ENCODE results near the gene MYDGF.

DNA sequence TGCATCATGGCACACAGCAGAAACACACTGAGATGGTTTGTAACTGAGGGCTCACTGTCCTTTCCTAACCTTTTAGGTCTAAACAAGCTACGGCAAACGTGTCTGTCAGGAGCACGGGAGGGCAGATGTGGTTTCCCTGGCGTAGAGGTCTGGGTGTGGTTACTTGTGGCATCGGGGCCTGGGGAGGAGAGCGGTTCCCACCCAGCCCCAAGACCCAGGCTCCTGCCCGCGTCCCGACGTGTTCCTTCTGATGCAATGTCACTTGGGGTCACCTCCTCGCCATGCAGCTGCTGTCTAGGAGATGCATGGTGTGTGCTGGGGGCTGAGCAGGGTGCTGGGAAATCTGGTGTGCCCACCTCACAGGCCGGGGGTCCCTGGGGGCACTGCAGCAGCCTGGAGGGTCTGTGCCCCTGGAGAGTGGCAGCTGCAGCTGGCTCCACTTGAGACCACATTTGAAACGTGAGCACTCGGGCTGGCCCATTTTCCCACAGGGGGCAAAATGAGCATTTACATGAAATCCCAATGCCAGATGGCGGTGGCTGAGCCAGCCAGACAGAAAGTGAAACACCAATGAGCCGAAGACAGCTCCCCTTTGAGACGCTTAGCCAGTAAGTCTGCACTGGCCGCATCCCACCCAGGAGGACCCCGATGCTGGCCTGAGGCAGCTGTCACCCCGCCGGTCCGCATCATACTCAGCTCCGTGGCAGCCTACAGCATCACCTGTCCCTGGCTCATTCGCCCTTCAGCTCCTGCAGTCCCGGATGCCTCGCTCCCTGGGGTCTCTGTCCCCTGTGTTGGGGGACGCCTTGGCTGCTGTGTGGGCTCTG is 22.3 kb upstream of the MYDGF start:
- no peak for TF ChIP-seq POLR2AphosphoS5 (IDR thresholded peaks at IDR 0.05; ENCODE audit: low read depth)
- TF ChIP-seq, protein P1, sequence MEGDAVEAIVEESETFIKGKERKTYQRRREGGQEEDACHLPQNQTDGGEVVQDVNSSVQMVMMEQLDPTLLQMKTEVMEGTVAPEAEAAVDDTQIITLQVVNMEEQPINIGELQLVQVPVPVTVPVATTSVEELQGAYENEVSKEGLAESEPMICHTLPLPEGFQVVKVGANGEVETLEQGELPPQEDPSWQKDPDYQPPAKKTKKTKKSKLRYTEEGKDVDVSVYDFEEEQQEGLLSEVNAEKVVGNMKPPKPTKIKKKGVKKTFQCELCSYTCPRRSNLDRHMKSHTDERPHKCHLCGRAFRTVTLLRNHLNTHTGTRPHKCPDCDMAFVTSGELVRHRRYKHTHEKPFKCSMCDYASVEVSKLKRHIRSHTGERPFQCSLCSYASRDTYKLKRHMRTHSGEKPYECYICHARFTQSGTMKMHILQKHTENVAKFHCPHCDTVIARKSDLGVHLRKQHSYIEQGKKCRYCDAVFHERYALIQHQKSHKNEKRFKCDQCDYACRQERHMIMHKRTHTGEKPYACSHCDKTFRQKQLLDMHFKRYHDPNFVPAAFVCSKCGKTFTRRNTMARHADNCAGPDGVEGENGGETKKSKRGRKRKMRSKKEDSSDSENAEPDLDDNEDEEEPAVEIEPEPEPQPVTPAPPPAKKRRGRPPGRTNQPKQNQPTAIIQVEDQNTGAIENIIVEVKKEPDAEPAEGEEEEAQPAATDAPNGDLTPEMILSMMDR (IDR thresholded peaks at IDR 0.05; ENCODE audit: insufficient read depth, low read length) = no peak
- TF ChIP-seq, protein P2, sequence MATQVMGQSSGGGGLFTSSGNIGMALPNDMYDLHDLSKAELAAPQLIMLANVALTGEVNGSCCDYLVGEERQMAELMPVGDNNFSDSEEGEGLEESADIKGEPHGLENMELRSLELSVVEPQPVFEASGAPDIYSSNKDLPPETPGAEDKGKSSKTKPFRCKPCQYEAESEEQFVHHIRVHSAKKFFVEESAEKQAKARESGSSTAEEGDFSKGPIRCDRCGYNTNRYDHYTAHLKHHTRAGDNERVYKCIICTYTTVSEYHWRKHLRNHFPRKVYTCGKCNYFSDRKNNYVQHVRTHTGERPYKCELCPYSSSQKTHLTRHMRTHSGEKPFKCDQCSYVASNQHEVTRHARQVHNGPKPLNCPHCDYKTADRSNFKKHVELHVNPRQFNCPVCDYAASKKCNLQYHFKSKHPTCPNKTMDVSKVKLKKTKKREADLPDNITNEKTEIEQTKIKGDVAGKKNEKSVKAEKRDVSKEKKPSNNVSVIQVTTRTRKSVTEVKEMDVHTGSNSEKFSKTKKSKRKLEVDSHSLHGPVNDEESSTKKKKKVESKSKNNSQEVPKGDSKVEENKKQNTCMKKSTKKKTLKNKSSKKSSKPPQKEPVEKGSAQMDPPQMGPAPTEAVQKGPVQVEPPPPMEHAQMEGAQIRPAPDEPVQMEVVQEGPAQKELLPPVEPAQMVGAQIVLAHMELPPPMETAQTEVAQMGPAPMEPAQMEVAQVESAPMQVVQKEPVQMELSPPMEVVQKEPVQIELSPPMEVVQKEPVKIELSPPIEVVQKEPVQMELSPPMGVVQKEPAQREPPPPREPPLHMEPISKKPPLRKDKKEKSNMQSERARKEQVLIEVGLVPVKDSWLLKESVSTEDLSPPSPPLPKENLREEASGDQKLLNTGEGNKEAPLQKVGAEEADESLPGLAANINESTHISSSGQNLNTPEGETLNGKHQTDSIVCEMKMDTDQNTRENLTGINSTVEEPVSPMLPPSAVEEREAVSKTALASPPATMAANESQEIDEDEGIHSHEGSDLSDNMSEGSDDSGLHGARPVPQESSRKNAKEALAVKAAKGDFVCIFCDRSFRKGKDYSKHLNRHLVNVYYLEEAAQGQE (IDR thresholded peaks at IDR 0.05; ENCODE audit: insufficient replicate concordance, low read depth) = no peak
